ENCODE results near the gene SCARB1. TPM values are rescaled to one million over a fixed set of nuclear protein-coding genes. Genes with fewer than 3 reads are reported as not detected.

SCARB1 gene
- total and polyA plus RNA-seq, 2 donors (not counting 1 experiment from before 2014, with no cell fraction given): 14.7 to 32.5 TPM

GRCh38 chr12:124780336-124780735, 83.3 kb downstream of the SCARB1 start:
- Histone ChIP-seq H3K79me2 (ENCODE audit: control insufficient read depth, insufficient read depth, low read length) (no peaks in the 10 kb centered on the region), H4K20me1 (ENCODE audit: control insufficient read depth, extremely low read depth, insufficient read depth, low read length) (no peaks in the 10 kb centered on the region), H3K4me3 (replicated peaks in 1 of 4; ENCODE audit: control extremely low read depth in 1 of 4, insufficient read depth in 1 of 4, low read depth in 3 of 4, low read length in 4 of 4) (no peak overlapping the region), H3K36me3 (ENCODE audit: control insufficient read depth, insufficient read depth, low read length) (no peaks in the 10 kb centered on the region), H3K27me3 (ENCODE audit: control insufficient read depth, insufficient read depth, low read length) (no peaks in the 10 kb centered on the region), H3K9me3 (ENCODE audit: control insufficient read depth, insufficient read depth, low read depth, low read length) (no peaks in the 10 kb centered on the region), H3K9ac (ENCODE audit: insufficient read depth, low read length) (no peak overlapping the region), H3K4me1 (ENCODE audit: control insufficient read depth, extremely low read depth, insufficient read depth, low read length) (peaks cover 4% of the 10 kb centered on the region), H3K4me2 (ENCODE audit: extremely low read depth, insufficient read depth, low read length) (no peak overlapping the region), H2AFZ (ENCODE audit: low read length) (no peak overlapping the region), H3K27ac (ENCODE audit: insufficient read depth, low read length) (no peak overlapping the region)
- no peak for DNase-seq (ENCODE audit: low read depth in 2 of 2)
- TF ChIP-seq, protein P1, sequence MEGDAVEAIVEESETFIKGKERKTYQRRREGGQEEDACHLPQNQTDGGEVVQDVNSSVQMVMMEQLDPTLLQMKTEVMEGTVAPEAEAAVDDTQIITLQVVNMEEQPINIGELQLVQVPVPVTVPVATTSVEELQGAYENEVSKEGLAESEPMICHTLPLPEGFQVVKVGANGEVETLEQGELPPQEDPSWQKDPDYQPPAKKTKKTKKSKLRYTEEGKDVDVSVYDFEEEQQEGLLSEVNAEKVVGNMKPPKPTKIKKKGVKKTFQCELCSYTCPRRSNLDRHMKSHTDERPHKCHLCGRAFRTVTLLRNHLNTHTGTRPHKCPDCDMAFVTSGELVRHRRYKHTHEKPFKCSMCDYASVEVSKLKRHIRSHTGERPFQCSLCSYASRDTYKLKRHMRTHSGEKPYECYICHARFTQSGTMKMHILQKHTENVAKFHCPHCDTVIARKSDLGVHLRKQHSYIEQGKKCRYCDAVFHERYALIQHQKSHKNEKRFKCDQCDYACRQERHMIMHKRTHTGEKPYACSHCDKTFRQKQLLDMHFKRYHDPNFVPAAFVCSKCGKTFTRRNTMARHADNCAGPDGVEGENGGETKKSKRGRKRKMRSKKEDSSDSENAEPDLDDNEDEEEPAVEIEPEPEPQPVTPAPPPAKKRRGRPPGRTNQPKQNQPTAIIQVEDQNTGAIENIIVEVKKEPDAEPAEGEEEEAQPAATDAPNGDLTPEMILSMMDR (conservative IDR thresholded peaks at IDR 0.05 in 1 of 2, IDR thresholded peaks at IDR 0.05 in 1 of 2; ENCODE audit: low read depth in 1 of 2, low read length in 2 of 2): no peak
- no peak for TF ChIP-seq EZH2 (IDR thresholded peaks at IDR 0.05; ENCODE audit: low read length, missing control alignments)

- Histone ChIP-seq H3K4me3 (replicated peaks in 1 of 4; ENCODE audit: control extremely low read depth in 1 of 4, insufficient read depth in 1 of 4, low read depth in 3 of 4, low read length in 4 of 4) (no peak overlapping the region), H2AFZ (ENCODE audit: low read length) (no peak overlapping the region), H3K9me3 (ENCODE audit: control insufficient read depth, insufficient read depth, low read depth, low read length) (no peaks in the 10 kb centered on the region), H4K20me1 (ENCODE audit: control insufficient read depth, extremely low read depth, insufficient read depth, low read length) (no peaks in the 10 kb centered on the region), H3K79me2 (ENCODE audit: control insufficient read depth, insufficient read depth, low read length) (no peaks in the 10 kb centered on the region), H3K9ac (ENCODE audit: insufficient read depth, low read length) (no peak overlapping the region), H3K4me1 (ENCODE audit: control insufficient read depth, extremely low read depth, insufficient read depth, low read length) (peaks cover 13% of the 10 kb centered on the region), H3K36me3 (ENCODE audit: control insufficient read depth, insufficient read depth, low read length) (no peaks in the 10 kb centered on the region), H3K27me3 (ENCODE audit: control insufficient read depth, insufficient read depth, low read length) (no peaks in the 10 kb centered on the region), H3K4me2 (ENCODE audit: extremely low read depth, insufficient read depth, low read length) (no peak overlapping the region), H3K27ac (ENCODE audit: insufficient read depth, low read length) (no peak overlapping the region)
- TF ChIP-seq, protein P1 (conservative IDR thresholded peaks at IDR 0.05 in 1 of 2, IDR thresholded peaks at IDR 0.05 in 1 of 2; ENCODE audit: low read depth in 1 of 2, low read length in 2 of 2): no peak
- TF ChIP-seq EZH2 (IDR thresholded peaks at IDR 0.05; ENCODE audit: low read length, missing control alignments): no peak
- DNase-seq (ENCODE audit: low read depth in 2 of 2): no peak
These were observed 84.2 kb downstream of the SCARB1 start for GRCh38 chr12:124779161-124780141.

GRCh38 chr12:124778411-124778810, 85.3 kb downstream of the SCARB1 start:
- Histone ChIP-seq H3K9me3 (ENCODE audit: control insufficient read depth, insufficient read depth, low read depth, low read length) (no peaks in the 10 kb centered on the region), H4K20me1 (ENCODE audit: control insufficient read depth, extremely low read depth, insufficient read depth, low read length) (no peaks in the 10 kb centered on the region), H3K9ac (ENCODE audit: insufficient read depth, low read length) (no peak overlapping the region), H2AFZ (ENCODE audit: low read length) (no peak overlapping the region), H3K4me3 (replicated peaks in 1 of 4; ENCODE audit: control extremely low read depth in 1 of 4, insufficient read depth in 1 of 4, low read depth in 3 of 4, low read length in 4 of 4) (no peak overlapping the region), H3K36me3 (ENCODE audit: control insufficient read depth, insufficient read depth, low read length) (no peaks in the 10 kb centered on the region), H3K4me2 (ENCODE audit: extremely low read depth, insufficient read depth, low read length) (no peak overlapping the region), H3K4me1 (ENCODE audit: control insufficient read depth, extremely low read depth, insufficient read depth, low read length) (peaks cover 14% of the 10 kb centered on the region), H3K79me2 (ENCODE audit: control insufficient read depth, insufficient read depth, low read length) (no peaks in the 10 kb centered on the region), H3K27me3 (ENCODE audit: control insufficient read depth, insufficient read depth, low read length) (no peaks in the 10 kb centered on the region), H3K27ac (ENCODE audit: insufficient read depth, low read length) (no peak overlapping the region)
- no peak for TF ChIP-seq EZH2 (IDR thresholded peaks at IDR 0.05; ENCODE audit: low read length, missing control alignments)
- TF ChIP-seq, protein P1 (conservative IDR thresholded peaks at IDR 0.05 in 1 of 2, IDR thresholded peaks at IDR 0.05 in 1 of 2; ENCODE audit: low read depth in 1 of 2, low read length in 2 of 2): no peak
- DNase-seq (ENCODE audit: low read depth in 2 of 2): no peak
